IMR-90 (cell line): Measurements from ENCODE around the gene ANKRD11.

Experiments
- SMC3 ChIP-seq: fragments of 150-350 bp; IDR thresholded peaks from 2 replicates; pipeline ENCODE4 v1.6.1; 2016; ENCODE audit warnings: low read depth, mild to moderate bottlenecking, antibody characterized with exemption, low read length, moderate library complexity
- TF ChIP-seq, protein P1 (sequence below): conservative IDR thresholded peaks from 2 replicates; pipeline ENCODE4 v1.5.1; 2012; ENCODE audit warnings: mild to moderate bottlenecking, low read depth, low read length, improper control_type of control experiment

DNA sequence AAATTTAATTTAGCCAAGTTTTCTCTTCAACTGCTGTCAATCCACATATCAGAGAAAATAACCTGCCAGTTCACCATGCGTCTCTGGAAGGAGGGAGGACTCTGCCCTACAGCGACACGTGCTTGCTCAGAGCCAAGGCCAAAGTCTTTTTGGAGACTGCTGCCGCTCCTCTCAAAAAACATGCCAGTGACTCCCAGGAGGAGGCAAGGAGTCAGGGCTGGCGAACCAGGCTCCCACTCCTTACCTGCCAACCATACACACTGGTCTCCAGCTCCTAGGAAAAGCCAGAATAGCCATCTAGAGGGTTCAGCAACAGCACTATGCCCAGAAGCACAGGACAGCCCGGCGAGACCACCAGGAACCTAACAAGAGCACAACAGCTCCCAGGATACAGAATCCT, 73.0 kb downstream of the ANKRD11 start:
- TF ChIP-seq SMC3: no peak
- TF ChIP-seq, protein P1, sequence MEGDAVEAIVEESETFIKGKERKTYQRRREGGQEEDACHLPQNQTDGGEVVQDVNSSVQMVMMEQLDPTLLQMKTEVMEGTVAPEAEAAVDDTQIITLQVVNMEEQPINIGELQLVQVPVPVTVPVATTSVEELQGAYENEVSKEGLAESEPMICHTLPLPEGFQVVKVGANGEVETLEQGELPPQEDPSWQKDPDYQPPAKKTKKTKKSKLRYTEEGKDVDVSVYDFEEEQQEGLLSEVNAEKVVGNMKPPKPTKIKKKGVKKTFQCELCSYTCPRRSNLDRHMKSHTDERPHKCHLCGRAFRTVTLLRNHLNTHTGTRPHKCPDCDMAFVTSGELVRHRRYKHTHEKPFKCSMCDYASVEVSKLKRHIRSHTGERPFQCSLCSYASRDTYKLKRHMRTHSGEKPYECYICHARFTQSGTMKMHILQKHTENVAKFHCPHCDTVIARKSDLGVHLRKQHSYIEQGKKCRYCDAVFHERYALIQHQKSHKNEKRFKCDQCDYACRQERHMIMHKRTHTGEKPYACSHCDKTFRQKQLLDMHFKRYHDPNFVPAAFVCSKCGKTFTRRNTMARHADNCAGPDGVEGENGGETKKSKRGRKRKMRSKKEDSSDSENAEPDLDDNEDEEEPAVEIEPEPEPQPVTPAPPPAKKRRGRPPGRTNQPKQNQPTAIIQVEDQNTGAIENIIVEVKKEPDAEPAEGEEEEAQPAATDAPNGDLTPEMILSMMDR: no peak
